PC-3 (cell line): ENCODE results near the gene UNC93A. TPM values are rescaled to one million over a fixed set of nuclear protein-coding genes. Genes with fewer than 3 reads are reported as not detected.

Experiments
- ATAC-seq: fragments of 200-7000 bp; cut with Tn5 transposase; 2 replicates; pipeline ENCODE4 v1.9.1; 2020; ENCODE audit warnings: mild to moderate bottlenecking, moderate library complexity
- BruUV-seq: library from RNA; stranded (reverse); fragments of 400-500 nt; replicated peaks from 2 replicates; lab custom pipeline; 2021; lab: Mats Ljungman, UMichigan
- CTCF ChIA-PET: fragments of 300-600 bp; sonication (Branson Sonifier 250); formaldehyde crosslinking; loops from one replicate; lab custom pipeline; 2022; ENCODE audit warnings: antibody characterized with exemption; lab: Charles Lee
- POLR2A ChIA-PET: fragments of 300-600 bp; sonication (Branson Sonifier 250); formaldehyde crosslinking; loops from one replicate; lab custom pipeline; 2022; ENCODE audit warnings: antibody characterized with exemption; ENCODE audit not compliant: unreplicated experiment; lab: Charles Lee
- DNase-seq: peaks from one replicate; pipeline ENCODE4 v3.0.0-alpha.2; 2015
- H2AFZ ChIP-seq: fragments of 300-600 bp; sonication (generic); 2 replicates; pipeline ENCODE4 v1.6.0; 2016; ENCODE audit warnings: antibody characterized with exemption, low read length
- H3F3A ChIP-seq: fragments of 300-600 bp; sonication (generic); one replicate; pipeline ENCODE4 v1.6.0; 2017; ENCODE audit warnings: antibody characterized with exemption, low read length, control low read depth, mild to moderate bottlenecking; ENCODE audit not compliant: unreplicated experiment
- H3K27ac ChIP-seq: fragments of 300-600 bp; sonication (generic); 2 replicates; pipeline ENCODE4 v1.5.1; 2016; ENCODE audit warnings: mild to moderate bottlenecking, low read length
- H3K27me3 ChIP-seq: fragments of 300-600 bp; sonication (generic); 2 replicates; pipeline ENCODE4 v1.6.1; 2016; ENCODE audit warnings: low read length, mixed read lengths
- H3K36me3 ChIP-seq: fragments of 300-600 bp; sonication (generic); 2 replicates; pipeline ENCODE4 v1.6.1; 2016; ENCODE audit warnings: low read depth, mixed run types, low read length, mixed read lengths
- H3K4me1 ChIP-seq: fragments of 300-600 bp; sonication (generic); 2 replicates; pipeline ENCODE4 v1.5.1; 2016; ENCODE audit warnings: low read length; ENCODE audit not compliant: insufficient read depth
- H3K4me2 ChIP-seq: fragments of 300-600 bp; sonication (generic); 2 replicates; pipeline ENCODE4 v1.6.0; 2016; ENCODE audit warnings: low read length
- H3K4me3 ChIP-seq: fragments of 300-600 bp; sonication (generic); 2 replicates; pipeline ENCODE4 v1.5.1; 2016; ENCODE audit warnings: mild to moderate bottlenecking, low read length, mixed read lengths
- H3K79me2 ChIP-seq: fragments of 300-600 bp; sonication (generic); 2 replicates; pipeline ENCODE4 v1.6.1; 2017; ENCODE audit warnings: low read length, mixed read lengths
- H3K9ac ChIP-seq: fragments of 300-600 bp; sonication (generic); 2 replicates; pipeline ENCODE4 v1.6.0; 2016; ENCODE audit warnings: mild to moderate bottlenecking, low read length
- H3K9me2 ChIP-seq: fragments of 300-600 bp; sonication (generic); replicated peaks from 2 replicates; pipeline ENCODE4 v1.6.1; 2016; ENCODE audit warnings: mixed run types, low read length, mixed read lengths
- H3K9me3 ChIP-seq: fragments of 300-600 bp; sonication (generic); 2 replicates; pipeline ENCODE4 v1.6.1; 2016; ENCODE audit warnings: low read length, mixed read lengths
- H4K20me1 ChIP-seq: fragments of 300-600 bp; sonication (generic); 2 replicates; pipeline ENCODE4 v1.6.1; 2016; ENCODE audit warnings: low read length, mixed read lengths
- CTCF ChIP-seq: fragments of 300-600 bp; sonication (generic); conservative IDR thresholded peaks from 2 replicates; pipeline ENCODE4 v1.5.1; 2017; ENCODE audit warnings: antibody characterized with exemption, low read depth, mild to moderate bottlenecking, low read length
- EZH2 ChIP-seq: fragments of 300-600 bp; sonication (generic); IDR thresholded peaks from one replicate; pipeline ENCODE4 v1.6.1; 2017; ENCODE audit warnings: antibody characterized with exemption, mild to moderate bottlenecking, low read length; ENCODE audit not compliant: unreplicated experiment
- EZH2phosphoT487 ChIP-seq: fragments of 300-600 bp; sonication (generic); IDR thresholded peaks from 2 replicates; pipeline ENCODE4 v1.6.1; 2018; ENCODE audit warnings: mild to moderate bottlenecking, antibody characterized with exemption, low read length, borderline replicate concordance
- intact Hi-C: fragments of 100-400 bp; cut with micrococcal nuclease; formaldehyde crosslinking; loops from 2 replicates; pipeline ENCODE4 v1.9.0; 2023
- total RNA-seq: library from RNA; depleted of rRNA; stranded (reverse); fragments of >200 nt; gene quantifications from 2 replicates; pipeline ENCODE4 v1.2.3, GENCODE V29; 2014

The UNC93A gene
- total RNA-seq, 1 experiment from 2014 or later = not detected

- intact Hi-C loops = no loop called here
- Histone ChIP-seq H3K4me3 (no peak overlapping the region), H3K9me2 (no peaks in the 10 kb centered on the region), H3K79me2 (no peaks in the 10 kb centered on the region), H2AFZ (no peak overlapping the region), H3K9ac (no peak overlapping the region), H4K20me1 (no peaks in the 10 kb centered on the region), H3F3A (no peaks in the 10 kb centered on the region), H3K9me3 (no peaks in the 10 kb centered on the region), H3K36me3 (no peaks in the 10 kb centered on the region), H3K4me1 (no peaks in the 10 kb centered on the region), H3K27me3 (peaks cover 8% of the 10 kb centered on the region; the same call in 1 of the 2 replicates), H3K27ac (no peak overlapping the region), H3K4me2 (no peak overlapping the region)
- TF ChIP-seq EZH2 = no peak
- no peak for TF ChIP-seq CTCF
- TF ChIP-seq EZH2phosphoT487 = no peak
- ChIA-PET POLR2A (no interaction called here), CTCF (no interaction called here)
- no peak for DNase-seq
- no peak for ATAC-seq
- BruUV-seq = no TSS peak
These were observed 50.0 kb downstream of the UNC93A start for GRCh38 chr6:167341038-167341583.

- ATAC-seq (no peak), DNase-seq (no peak)
- intact Hi-C loops = no loop called here
- no peaks in the 10 kb centered on the region for H3K9me3 ChIP-seq
- H3K79me2 ChIP-seq = no peaks in the 10 kb centered on the region
- no peak overlapping the region for H2AFZ ChIP-seq
- H3K9ac ChIP-seq = no peak overlapping the region
- TF ChIP-seq CTCF (no peak), EZH2 (no peak), EZH2phosphoT487 (no peak)
- H3K4me1 ChIP-seq = no peaks in the 10 kb centered on the region
- ChIA-PET POLR2A (no interaction called here), CTCF (no interaction called here)
- H3F3A ChIP-seq = no peaks in the 10 kb centered on the region
- no TSS peak for BruUV-seq
- H3K27ac ChIP-seq = no peak overlapping the region
- H3K9me2 ChIP-seq = no peaks in the 10 kb centered on the region
- H3K4me2 ChIP-seq = no peak overlapping the region
- no peak overlapping the region for H3K4me3 ChIP-seq
- H4K20me1 ChIP-seq = no peaks in the 10 kb centered on the region
- H3K27me3 ChIP-seq = peaks cover 8% of the 10 kb centered on the region; the same call in 1 of the 2 replicates
- H3K36me3 ChIP-seq = no peaks in the 10 kb centered on the region
These were observed 50.8 kb downstream of the UNC93A start for GRCh38 chr6:167341665-167342655.
